ENCODE data around the gene SLC26A9.

DNA sequence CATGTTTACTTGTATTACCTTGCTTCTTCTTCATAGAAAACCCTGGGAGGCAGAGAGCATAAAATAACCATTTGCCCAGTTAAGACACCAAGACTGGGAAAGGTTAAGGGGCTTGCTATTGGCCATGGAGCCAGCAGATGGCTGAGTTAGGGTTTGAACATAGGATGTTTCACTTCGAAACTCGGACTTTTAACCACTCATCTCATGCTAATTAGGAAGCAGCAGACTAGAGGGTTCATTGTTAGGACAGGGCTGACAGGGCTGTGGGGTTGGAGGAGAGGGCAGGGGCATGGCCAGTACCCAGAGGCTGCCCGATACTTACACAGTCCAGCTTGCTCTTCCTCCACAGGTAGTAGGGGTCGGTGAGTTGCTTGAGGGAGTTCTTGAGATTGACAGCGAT lies 17.0 kb downstream of the SLC26A9 start:
- TF ChIP-seq, protein P1, sequence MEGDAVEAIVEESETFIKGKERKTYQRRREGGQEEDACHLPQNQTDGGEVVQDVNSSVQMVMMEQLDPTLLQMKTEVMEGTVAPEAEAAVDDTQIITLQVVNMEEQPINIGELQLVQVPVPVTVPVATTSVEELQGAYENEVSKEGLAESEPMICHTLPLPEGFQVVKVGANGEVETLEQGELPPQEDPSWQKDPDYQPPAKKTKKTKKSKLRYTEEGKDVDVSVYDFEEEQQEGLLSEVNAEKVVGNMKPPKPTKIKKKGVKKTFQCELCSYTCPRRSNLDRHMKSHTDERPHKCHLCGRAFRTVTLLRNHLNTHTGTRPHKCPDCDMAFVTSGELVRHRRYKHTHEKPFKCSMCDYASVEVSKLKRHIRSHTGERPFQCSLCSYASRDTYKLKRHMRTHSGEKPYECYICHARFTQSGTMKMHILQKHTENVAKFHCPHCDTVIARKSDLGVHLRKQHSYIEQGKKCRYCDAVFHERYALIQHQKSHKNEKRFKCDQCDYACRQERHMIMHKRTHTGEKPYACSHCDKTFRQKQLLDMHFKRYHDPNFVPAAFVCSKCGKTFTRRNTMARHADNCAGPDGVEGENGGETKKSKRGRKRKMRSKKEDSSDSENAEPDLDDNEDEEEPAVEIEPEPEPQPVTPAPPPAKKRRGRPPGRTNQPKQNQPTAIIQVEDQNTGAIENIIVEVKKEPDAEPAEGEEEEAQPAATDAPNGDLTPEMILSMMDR (IDR thresholded peaks at IDR 0.05): no peak
- TF ChIP-seq EP300 (IDR thresholded peaks at IDR 0.05; ENCODE audit: borderline replicate concordance in 1 of 2, low read depth in 1 of 2, low read length in 1 of 2): no peak
- TF ChIP-seq MXI1 (IDR thresholded peaks at IDR 0.05; ENCODE audit: low read depth, low read length): no peak
- no peak for TF ChIP-seq TCF12 (IDR thresholded peaks at IDR 0.05)
- no peak for TF ChIP-seq GABPA (IDR thresholded peaks at IDR 0.05; ENCODE audit: low read depth)
- TF ChIP-seq POLR2AphosphoS5 (IDR thresholded peaks at IDR 0.05; ENCODE audit: low read depth, low read length): no peak
- no peak for TF ChIP-seq FOXJ3 (CRISPR knock-in tag; IDR thresholded peaks at IDR 0.05)
- no peak for TF ChIP-seq NFIC (IDR thresholded peaks at IDR 0.05; ENCODE audit: borderline replicate concordance)
- TF ChIP-seq EZH2phosphoT487 (IDR thresholded peaks at IDR 0.05; ENCODE audit: borderline replicate concordance, low read depth): no peak
- TF ChIP-seq TAF1 (IDR thresholded peaks at IDR 0.05; ENCODE audit: borderline replicate concordance, low read depth, low read length): no peak
